Measurements from ENCODE around the gene PLCL1.
A peak's percentile ranks its signal among the peaks of the same experiment; 100 is the strongest.
"Not testable (repeated sequence)": the region's sequence is repeated elsewhere in the genome, so short reads cannot be mapped to it uniquely, and the experiment has no call there.

PLCL1 gene

DNA sequence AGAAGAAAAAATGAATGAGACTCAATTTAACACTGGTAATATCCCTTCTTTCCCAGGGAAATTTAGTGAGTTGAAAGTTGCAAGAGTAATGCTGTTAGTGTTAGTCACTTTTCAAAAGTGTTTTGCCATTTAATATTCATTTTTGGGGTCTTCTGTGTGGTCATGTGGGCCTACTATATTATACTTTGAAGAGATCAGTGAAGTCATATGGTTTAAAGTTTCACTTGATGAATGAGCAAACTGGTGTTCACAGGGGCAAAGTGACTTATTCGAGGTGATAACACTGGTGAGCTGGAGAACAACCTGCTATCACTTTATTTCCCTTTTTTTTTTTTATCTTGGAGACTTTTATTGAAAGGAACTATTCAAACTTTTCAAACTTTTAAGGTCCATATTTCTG, 196.0 kb downstream of the PLCL1 start:
- no peak for DNase-seq (ENCODE audit: low read depth in 2 of 2)

DNA sequence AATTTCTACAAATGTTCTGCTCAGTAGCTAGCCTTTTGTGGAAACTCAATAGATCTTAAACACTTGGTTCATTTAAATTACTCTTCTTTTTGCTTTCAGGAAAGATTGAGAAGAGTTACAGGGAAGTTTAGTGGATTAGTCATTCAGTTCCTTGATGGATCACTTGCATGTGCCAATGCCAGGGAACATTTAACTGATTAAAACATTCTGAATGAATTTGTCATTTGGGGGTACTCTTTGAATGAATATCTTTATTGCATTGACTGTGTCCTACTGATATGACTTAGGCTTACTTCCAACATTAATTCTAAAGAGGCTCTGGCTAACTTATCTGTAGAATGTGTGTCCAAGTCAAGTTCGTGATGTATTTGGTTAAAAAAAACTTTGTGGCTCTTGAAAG, 199.8 kb downstream of the PLCL1 start:
- DNase-seq (ENCODE audit: low read depth in 2 of 2), result no peak

GRCh38 chr2:198004921-198005829, 200.8 kb downstream of the PLCL1 start:
- DNase-seq (ENCODE audit: low read depth in 2 of 2), result no peak

- DNase-seq (ENCODE audit: low read depth in 2 of 2), result no peak
These were observed 202.3 kb downstream of the PLCL1 start for GRCh38 chr2:198006733-198007132.

DNA sequence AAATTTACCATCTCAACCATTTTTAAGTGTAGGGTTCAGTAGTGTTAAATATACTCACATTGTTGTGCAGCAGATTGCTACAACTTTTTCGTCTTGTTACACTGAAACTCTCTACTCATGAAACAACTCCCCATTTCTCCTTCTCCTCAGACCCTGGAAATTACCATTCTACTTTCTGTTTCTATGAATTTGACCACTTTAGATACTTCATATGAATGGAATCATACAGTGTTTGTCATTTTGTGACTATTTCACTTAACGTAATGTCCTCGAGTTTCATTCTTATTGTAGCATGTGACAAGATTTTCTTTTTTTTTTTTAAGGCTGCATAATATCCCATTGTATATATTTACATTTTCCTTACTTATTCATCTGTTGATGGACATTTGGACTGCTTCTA, 203.8 kb downstream of the PLCL1 start:
- DNase-seq (ENCODE audit: low read depth in 2 of 2), result no peak

GRCh38 chr2:198012025-198012424, 207.6 kb downstream of the PLCL1 start:
- DNase-seq (ENCODE audit: low read depth in 2 of 2), result no peak

DNA sequence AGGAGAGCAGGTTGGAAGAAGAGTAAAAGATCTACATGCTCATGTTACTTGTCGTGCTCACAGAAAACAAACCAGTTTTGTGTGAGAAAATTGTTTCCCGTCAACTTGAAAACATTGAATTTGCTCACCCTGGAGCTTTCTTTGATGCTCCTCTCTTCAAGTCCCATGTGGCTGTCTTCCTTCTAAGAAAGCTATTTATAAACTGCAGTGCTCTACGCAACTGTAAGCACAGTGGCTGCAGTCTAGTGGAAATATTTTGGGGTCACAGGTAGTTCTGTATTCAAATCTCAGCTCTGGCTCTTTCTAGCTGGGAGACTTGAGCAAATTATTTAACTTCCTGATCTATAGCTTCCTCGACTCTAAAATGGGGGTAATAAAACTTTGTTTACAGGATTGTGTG, 211.8 kb downstream of the PLCL1 start:
- no peak for DNase-seq (ENCODE audit: low read depth in 2 of 2)

DNA sequence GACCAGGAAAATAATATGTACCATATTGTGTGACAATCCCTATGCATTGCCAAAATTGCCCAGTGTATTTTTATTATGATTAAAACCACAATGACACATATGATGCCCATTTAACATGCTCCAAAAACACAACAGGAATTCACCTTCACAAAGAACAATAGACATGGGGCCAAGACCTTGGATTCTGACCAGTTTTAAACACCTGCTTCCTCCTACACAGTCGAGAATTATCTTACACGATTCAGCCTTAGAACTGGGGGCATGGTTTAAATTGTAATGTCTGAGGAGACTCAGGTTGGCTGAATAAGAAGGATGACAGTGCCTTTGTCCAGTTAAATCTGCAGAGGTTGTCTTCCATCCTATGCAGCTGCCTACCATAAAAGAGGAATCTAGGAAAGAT, 212.7 kb downstream of the PLCL1 start:
- no peak for DNase-seq (ENCODE audit: low read depth in 2 of 2)

DNA sequence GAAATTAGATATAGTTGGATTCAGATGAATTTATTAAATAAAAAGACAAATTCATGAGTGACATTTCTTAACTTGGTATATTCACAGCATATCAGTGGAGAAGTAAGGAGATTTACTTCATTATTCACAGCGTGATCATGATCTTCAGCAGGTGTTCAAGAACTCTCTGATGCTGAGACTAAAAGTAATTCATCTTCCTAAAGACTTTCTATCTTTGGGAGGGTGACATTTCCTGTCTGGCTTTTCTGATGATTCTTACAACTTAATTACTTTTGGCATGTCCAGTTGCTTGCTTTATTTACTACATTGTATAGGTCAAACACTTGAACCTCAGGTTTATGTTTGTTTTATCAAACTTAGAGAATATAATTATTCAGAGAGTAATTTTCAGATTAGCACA, 224.6 kb downstream of the PLCL1 start:
- no peak for DNase-seq (ENCODE audit: low read depth in 2 of 2)

- not testable (repeated sequence) for DNase-seq (ENCODE audit: low read depth in 2 of 2)
These were observed 225.2 kb downstream of the PLCL1 start for GRCh38 chr2:198029576-198029975.

GRCh38 chr2:198033626-198034025, 229.2 kb downstream of the PLCL1 start:
- no peak for DNase-seq (ENCODE audit: low read depth in 2 of 2)

- DNase-seq (ENCODE audit: low read depth in 2 of 2), result no peak
These were observed 231.9 kb downstream of the PLCL1 start for GRCh38 chr2:198036029-198036879.

GRCh38 chr2:198040835-198041234, 236.4 kb downstream of the PLCL1 start:
- no peak for DNase-seq (ENCODE audit: low read depth in 2 of 2)

DNA sequence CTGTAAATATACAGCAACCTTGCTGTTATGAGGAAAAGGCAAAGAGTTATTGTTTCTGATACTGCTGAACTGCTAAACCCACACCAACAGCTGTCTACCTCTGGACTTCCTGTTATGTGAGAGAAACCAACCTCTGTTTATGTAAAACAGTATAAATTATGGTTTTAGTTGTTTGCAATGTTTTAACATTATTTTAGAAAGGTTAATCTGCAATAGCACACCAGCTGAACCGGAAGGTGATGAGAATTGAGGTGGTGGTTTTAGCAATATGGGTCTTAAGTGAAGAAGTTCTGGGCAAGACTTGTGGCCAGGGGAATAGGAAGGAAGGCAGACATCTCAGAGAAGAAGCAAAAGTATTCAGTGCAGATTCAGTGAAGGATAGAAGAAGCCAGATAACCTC, 237.8 kb downstream of the PLCL1 start:
- DNase-seq (ENCODE audit: low read depth in 2 of 2), result no peak

DNA sequence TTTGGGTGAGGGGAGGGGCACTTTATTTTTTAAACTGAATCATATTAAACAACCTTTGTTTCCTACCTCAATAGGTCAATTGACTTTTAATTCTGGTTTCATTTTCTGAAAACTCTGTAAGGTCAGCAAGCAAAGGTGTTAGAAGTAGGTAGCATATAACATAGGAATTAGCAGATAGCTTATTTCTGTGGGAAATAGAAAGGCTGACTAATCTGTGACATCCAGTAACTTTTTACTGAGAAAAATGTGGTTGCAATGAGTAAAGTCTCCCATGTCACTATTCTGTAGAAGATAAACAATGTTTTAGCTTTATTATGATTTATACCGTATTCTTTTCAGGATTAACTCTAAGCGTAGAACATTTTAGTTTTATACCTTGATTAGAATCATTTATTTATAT, 240.4 kb downstream of the PLCL1 start:
- no peak for DNase-seq (ENCODE audit: low read depth in 2 of 2)

- no peak for DNase-seq (ENCODE audit: low read depth in 2 of 2)
These were observed 240.8 kb downstream of the PLCL1 start for GRCh38 chr2:198045227-198045626.

- DNase-seq (ENCODE audit: low read depth in 2 of 2), result no peak
These were observed 248.3 kb downstream of the PLCL1 start for GRCh38 chr2:198052741-198053140.

- no peak for DNase-seq (ENCODE audit: low read depth in 2 of 2)
These were observed 248.8 kb downstream of the PLCL1 start for GRCh38 chr2:198053148-198053547.

- no peak for DNase-seq (ENCODE audit: low read depth in 2 of 2)
These were observed 249.4 kb downstream of the PLCL1 start for GRCh38 chr2:198053776-198054175.

DNA sequence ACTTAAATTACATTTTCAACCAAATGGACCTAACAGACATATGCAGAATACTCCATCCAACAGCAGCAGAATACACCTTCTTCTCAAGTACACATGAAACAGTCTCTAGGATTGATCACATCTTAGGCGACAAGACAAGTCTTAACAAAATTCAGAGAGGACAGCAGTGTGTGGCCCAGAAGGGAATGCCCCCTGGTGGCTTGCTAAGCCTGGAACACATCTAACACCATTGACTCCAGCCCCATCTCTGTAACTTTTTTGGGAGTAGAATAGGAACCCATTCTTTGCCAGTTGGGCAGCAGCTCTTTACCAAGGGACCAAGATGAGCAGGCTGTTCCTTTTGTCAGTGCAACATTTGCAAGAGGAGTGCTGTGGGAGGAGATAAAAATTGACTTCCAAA, 249.9 kb downstream of the PLCL1 start:
- DNase-seq (ENCODE audit: low read depth in 2 of 2), result peak in 1 of 2 donors; percentile 4

GRCh38 chr2:198055716-198056115, 251.3 kb downstream of the PLCL1 start:
- DNase-seq (ENCODE audit: low read depth in 2 of 2), result no peak

DNA sequence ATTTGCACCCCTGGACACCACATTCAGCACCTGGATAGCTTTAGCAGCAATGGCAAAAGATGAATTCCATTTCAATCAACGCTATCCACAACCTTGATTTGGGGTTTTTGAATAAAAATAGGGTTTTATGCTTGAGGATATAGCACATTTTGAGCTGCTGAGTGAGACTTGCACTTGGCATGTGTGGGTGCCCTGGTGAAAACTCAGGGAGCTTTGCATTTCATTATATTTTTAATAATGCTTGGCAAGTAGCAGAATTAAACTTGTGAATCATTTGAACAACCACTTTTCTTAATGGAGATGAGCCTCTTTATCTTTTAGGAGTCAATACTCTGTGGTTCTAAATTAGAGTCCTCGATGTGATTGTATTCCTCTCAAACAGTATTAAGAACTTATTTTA, 252.4 kb downstream of the PLCL1 start:
- no peak for DNase-seq (ENCODE audit: low read depth in 2 of 2)

- no peak for DNase-seq (ENCODE audit: low read depth in 2 of 2)
These were observed 255.4 kb downstream of the PLCL1 start for GRCh38 chr2:198059800-198060199.

All from activated CD8-positive, alpha-beta memory T cell treated with anti-CD3 and anti-CD28 coated beads for 4 hours (primary cell).